Liver (tissue), 9 donors: ENCODE measurements around the gene NPRL2. TPM values are rescaled to one million over a fixed set of nuclear protein-coding genes. Genes with fewer than 3 reads are reported as not detected.

Source experiments
- DNase-seq: peaks from one replicate; pipeline ENCODE4 v3.0.0-alpha.2; 2017; ENCODE audit warnings: low spot score
- H3K27ac ChIP-seq, 2 donors: one replicate each; pipeline ENCODE4 v1.7.0; 2013; ENCODE audit warnings: inconsistent platforms in 2 of 2, low read length in 2 of 2, control low read depth in 1 of 2, low read depth in 1 of 2, mild to moderate bottlenecking in 1 of 2
- H3K27me3 ChIP-seq, 4 donors: one replicate each; pipeline versions ENCODE4 v1.6.1 to v1.7.0; 2013; ENCODE audit warnings: low read length in 3 of 4, inconsistent platforms in 1 of 4, mild to moderate bottlenecking in 1 of 4, moderate library complexity in 1 of 4; ENCODE audit not compliant: control insufficient read depth in 4 of 4, insufficient read depth in 4 of 4
- H3K36me3 ChIP-seq, 4 donors: one replicate each; pipeline versions ENCODE4 v1.6.1 to v1.7.0; 2013; ENCODE audit warnings: low read length in 3 of 4, mild to moderate bottlenecking in 3 of 4, low read depth in 1 of 4, moderate library complexity in 1 of 4; ENCODE audit not compliant: control insufficient read depth in 4 of 4, insufficient read depth in 3 of 4
- H3K4me1 ChIP-seq, 4 donors: one replicate each; pipeline versions ENCODE4 v1.6.1 to v1.7.0; 2013; ENCODE audit warnings: low read length in 3 of 4, mild to moderate bottlenecking in 3 of 4, moderate library complexity in 1 of 4; ENCODE audit not compliant: control insufficient read depth in 4 of 4, insufficient read depth in 4 of 4
- H3K4me3 ChIP-seq, 3 donors: one replicate each; pipeline versions ENCODE4 v1.6.1 to v1.7.0; 2013; ENCODE audit warnings: low read length in 3 of 3, control low read depth in 1 of 3, low read depth in 1 of 3, mild to moderate bottlenecking in 1 of 3
- H3K9ac ChIP-seq, 2 donors: one replicate each; pipeline ENCODE4 v1.7.0; 2013; ENCODE audit warnings: low read length in 2 of 2, mild to moderate bottlenecking in 2 of 2, moderate library complexity in 2 of 2, control low read depth in 1 of 2, low read depth in 1 of 2
- H3K9me3 ChIP-seq, 4 donors: one replicate each; pipeline versions ENCODE4 v1.6.1 to v1.7.0; 2013; ENCODE audit warnings: low read length in 3 of 4; ENCODE audit not compliant: control insufficient read depth in 4 of 4
- EGR1 ChIP-seq, 2 donors: IDR thresholded peaks; 2 replicates each; pipeline ENCODE4 v1.6.1; 2016 to 2018; ENCODE audit warnings: antibody characterized with exemption in 2 of 2, low read depth in 2 of 2
- FOXA2 ChIP-seq: IDR thresholded peaks from 2 replicates; pipeline ENCODE4 v1.6.1; 2016; ENCODE audit warnings: antibody characterized with exemption
- GABPA ChIP-seq, 2 donors: IDR thresholded peaks in 1 of 2; conservative IDR thresholded peaks in 1 of 2; 2 replicates each; pipeline ENCODE4 v1.6.1; 2016; ENCODE audit warnings: antibody characterized with exemption in 2 of 2, mild to moderate bottlenecking in 1 of 2, moderate library complexity in 1 of 2
- HNF4G ChIP-seq: IDR thresholded peaks from 2 replicates; pipeline ENCODE4 v1.6.1; 2016; ENCODE audit warnings: antibody characterized with exemption
- NR2F2 ChIP-seq: IDR thresholded peaks from 2 replicates; pipeline ENCODE4 v1.6.1; 2016; ENCODE audit warnings: antibody characterized with exemption
- RAD21 ChIP-seq, 2 donors: IDR thresholded peaks; 2 replicates each; pipeline ENCODE4 v1.6.1; 2016; ENCODE audit warnings: antibody characterized with exemption in 2 of 2, mild to moderate bottlenecking in 2 of 2
- RXRA ChIP-seq, 2 donors: IDR thresholded peaks; 2 replicates each; pipeline ENCODE4 v1.6.1; 2017 to 2018; ENCODE audit warnings: antibody characterized with exemption in 2 of 2, mild to moderate bottlenecking in 1 of 2
- SP1 ChIP-seq: IDR thresholded peaks from 2 replicates; pipeline ENCODE4 v1.6.1; 2018; ENCODE audit warnings: antibody characterized with exemption, mild to moderate bottlenecking
- TAF1 ChIP-seq: conservative IDR thresholded peaks from 2 replicates; pipeline ENCODE4 v1.6.1; 2016; ENCODE audit warnings: antibody characterized with exemption, mild to moderate bottlenecking
- YY1 ChIP-seq: IDR thresholded peaks from 2 replicates; pipeline ENCODE4 v1.6.1; 2016; ENCODE audit warnings: antibody characterized with exemption, mild to moderate bottlenecking
- WGBS: extraction: QIAGEN DNeasy Blood & Tissue Kit; methylation state at CpG from one replicate; pipeline ENCODE4 v1.1.7; 2013; 5-methylcytosine and 5-hydroxymethylcytosine counted together
- polyA plus RNA-seq, 2 donors: library from polyadenylated mRNA; stranded (reverse) in 1 of 2; unstranded in 1 of 2; fragments of 200-250 nt in 1 of 2; fragments of >200 nt in 1 of 2; fragmentation: Nextera tagmentation in 1 of 2; extraction: Ambion mirVana in 1 of 2; gene quantifications; one replicate each; pipeline versions ENCODE4 v1.2.1 to v1.2.3, GENCODE V29; 2013 to 2015
- total RNA-seq, 2 donors: library from RNA; depleted of rRNA; stranded (reverse); fragments of >200 nt; gene quantifications; one replicate each; pipeline ENCODE4 v1.2.3, GENCODE V29; 2014
- TF ChIP-seq, protein P1 (sequence below): IDR thresholded peaks from 2 replicates; pipeline ENCODE4 v1.6.1; 2016; ENCODE audit warnings: antibody characterized with exemption
- TF ChIP-seq, protein P2 (sequence below): IDR thresholded peaks from 2 replicates; pipeline ENCODE4 v1.6.1; 2016; ENCODE audit warnings: antibody characterized with exemption
- TF ChIP-seq, protein P3 (sequence below): fragments of 150-350 bp; IDR thresholded peaks from 2 replicates; pipeline ENCODE4 v1.5.1; 2017; ENCODE audit warnings: improper control_type of control experiment, low read depth, low read length; ENCODE audit not compliant: missing input control
- TF ChIP-seq, protein P4 (sequence below): IDR thresholded peaks from 2 replicates; pipeline ENCODE4 v1.6.1; 2016; ENCODE audit warnings: antibody characterized with exemption
- donor health status: healthy.
- donor health status: healthy.
- donor health status: healthy.
- donor health status: healthy.
- donor health status: healthy.

Gene NPRL2
- total and polyA plus RNA-seq, 4 donors: 11.3 to 17.3 (median 14.0) TPM

DNA sequence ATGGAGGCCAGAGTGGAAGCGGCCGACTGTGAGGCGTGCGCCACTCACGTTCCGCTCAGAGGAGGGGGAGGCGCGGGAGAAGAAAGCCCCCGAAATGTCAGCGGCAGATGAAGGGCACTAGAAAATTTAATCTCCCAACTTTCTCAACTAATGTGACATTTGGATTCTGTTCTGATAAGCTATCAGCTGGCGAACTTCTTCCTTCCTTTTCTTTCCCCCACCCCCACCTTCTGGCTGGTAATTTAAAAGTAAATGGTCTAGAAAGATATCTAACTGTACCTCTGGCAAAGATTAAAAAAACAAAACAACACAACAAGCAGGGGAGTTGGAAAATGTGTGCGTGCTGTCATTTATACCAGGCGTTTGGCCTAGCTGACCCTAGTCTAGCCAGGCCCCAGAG lies 35.2 kb upstream of the NPRL2 start:
- H3K36me3 ChIP-seq: no peaks in the 10 kb centered on the region
- 82% methylated on average over 13 of the region's 13 CpGs for WGBS
- H3K27ac ChIP-seq: no peak overlapping the region
- no peaks in the 10 kb centered on the region for H3K27me3 ChIP-seq
- H3K9me3 ChIP-seq: no peaks in the 10 kb centered on the region
- TF ChIP-seq FOXA2: no peak
- TF ChIP-seq, protein P1, sequence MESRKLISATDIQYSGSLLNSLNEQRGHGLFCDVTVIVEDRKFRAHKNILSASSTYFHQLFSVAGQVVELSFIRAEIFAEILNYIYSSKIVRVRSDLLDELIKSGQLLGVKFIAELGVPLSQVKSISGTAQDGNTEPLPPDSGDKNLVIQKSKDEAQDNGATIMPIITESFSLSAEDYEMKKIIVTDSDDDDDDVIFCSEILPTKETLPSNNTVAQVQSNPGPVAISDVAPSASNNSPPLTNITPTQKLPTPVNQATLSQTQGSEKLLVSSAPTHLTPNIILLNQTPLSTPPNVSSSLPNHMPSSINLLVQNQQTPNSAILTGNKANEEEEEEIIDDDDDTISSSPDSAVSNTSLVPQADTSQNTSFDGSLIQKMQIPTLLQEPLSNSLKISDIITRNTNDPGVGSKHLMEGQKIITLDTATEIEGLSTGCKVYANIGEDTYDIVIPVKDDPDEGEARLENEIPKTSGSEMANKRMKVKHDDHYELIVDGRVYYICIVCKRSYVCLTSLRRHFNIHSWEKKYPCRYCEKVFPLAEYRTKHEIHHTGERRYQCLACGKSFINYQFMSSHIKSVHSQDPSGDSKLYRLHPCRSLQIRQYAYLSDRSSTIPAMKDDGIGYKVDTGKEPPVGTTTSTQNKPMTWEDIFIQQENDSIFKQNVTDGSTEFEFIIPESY: no peak
- TF ChIP-seq GABPA (IDR thresholded peaks at IDR 0.05 in 1 of 2, conservative IDR thresholded peaks at IDR 0.05 in 1 of 2): no peak
- no peak overlapping the region for H3K9ac ChIP-seq
- no peak for DNase-seq
- peaks cover 0 to 1% (median under 1%) of the 10 kb centered on the region in 4 donors for H3K4me1 ChIP-seq
- H3K4me3 ChIP-seq: no peak overlapping the region

DNA sequence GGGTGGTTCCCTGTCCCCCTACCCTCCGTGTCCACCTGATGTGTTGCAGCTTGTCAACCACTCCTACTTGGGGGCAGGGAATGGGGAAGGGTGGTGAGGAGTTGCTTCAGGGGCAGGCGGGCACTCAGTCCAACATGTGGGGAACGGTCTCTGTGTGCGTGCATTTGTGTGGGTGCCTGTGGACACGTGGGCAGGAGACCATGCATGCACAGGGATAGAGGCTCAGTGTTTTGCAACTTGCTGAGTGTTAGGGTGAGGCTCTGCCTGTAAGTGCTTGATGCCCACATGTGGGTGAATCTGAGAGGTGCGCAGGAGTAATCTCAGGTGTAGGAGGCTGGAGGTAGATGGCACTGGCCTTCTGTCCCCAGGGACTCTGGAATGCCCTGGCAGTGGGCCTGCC lies 33.2 kb upstream of the NPRL2 start:
- DNase-seq: no peak
- TF ChIP-seq EGR1 (IDR thresholded peaks at IDR 0.05; ENCODE audit: low read depth in 2 of 2) (no peak), HNF4G (no peak), YY1 (no peak), GABPA (IDR thresholded peaks at IDR 0.05 in 1 of 2, conservative IDR thresholded peaks at IDR 0.05 in 1 of 2) (no peak), TAF1 (no peak), SP1 (no peak), NR2F2 (no peak), RXRA (IDR thresholded peaks at IDR 0.05) (no peak), RAD21 (IDR thresholded peaks at IDR 0.05) (no peak)
- TF ChIP-seq, protein P1: no peak
- TF ChIP-seq, protein P2, sequence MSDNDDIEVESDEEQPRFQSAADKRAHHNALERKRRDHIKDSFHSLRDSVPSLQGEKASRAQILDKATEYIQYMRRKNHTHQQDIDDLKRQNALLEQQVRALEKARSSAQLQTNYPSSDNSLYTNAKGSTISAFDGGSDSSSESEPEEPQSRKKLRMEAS: no peak
- TF ChIP-seq, protein P3, sequence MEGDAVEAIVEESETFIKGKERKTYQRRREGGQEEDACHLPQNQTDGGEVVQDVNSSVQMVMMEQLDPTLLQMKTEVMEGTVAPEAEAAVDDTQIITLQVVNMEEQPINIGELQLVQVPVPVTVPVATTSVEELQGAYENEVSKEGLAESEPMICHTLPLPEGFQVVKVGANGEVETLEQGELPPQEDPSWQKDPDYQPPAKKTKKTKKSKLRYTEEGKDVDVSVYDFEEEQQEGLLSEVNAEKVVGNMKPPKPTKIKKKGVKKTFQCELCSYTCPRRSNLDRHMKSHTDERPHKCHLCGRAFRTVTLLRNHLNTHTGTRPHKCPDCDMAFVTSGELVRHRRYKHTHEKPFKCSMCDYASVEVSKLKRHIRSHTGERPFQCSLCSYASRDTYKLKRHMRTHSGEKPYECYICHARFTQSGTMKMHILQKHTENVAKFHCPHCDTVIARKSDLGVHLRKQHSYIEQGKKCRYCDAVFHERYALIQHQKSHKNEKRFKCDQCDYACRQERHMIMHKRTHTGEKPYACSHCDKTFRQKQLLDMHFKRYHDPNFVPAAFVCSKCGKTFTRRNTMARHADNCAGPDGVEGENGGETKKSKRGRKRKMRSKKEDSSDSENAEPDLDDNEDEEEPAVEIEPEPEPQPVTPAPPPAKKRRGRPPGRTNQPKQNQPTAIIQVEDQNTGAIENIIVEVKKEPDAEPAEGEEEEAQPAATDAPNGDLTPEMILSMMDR: no peak
- TF ChIP-seq, protein P4, sequence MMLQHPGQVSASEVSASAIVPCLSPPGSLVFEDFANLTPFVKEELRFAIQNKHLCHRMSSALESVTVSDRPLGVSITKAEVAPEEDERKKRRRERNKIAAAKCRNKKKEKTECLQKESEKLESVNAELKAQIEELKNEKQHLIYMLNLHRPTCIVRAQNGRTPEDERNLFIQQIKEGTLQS: no peak
- Histone ChIP-seq H3K36me3 (no peaks in the 10 kb centered on the region), H3K4me3 (no peak overlapping the region), H3K9ac (no peak overlapping the region), H3K27me3 (no peaks in the 10 kb centered on the region), H3K27ac (no peak overlapping the region), H3K9me3 (no peaks in the 10 kb centered on the region), H3K4me1 (no peaks in the 10 kb centered on the region)
- 88% methylated on average over 6 of the region's 6 CpGs for WGBS
